ENCODE measurements around the gene TMEM47. TPM values are rescaled to one million over a fixed set of nuclear protein-coding genes. Genes with fewer than 3 reads are reported as not detected.
A peak's percentile ranks its signal among the peaks of the same experiment; 100 is the strongest.

The TMEM47 gene
- polyA plus RNA-seq, 1 donor (not counting 4 experiments of a cell fraction or from before 2014, with no cell fraction given), result 0.16 TPM

DNA sequence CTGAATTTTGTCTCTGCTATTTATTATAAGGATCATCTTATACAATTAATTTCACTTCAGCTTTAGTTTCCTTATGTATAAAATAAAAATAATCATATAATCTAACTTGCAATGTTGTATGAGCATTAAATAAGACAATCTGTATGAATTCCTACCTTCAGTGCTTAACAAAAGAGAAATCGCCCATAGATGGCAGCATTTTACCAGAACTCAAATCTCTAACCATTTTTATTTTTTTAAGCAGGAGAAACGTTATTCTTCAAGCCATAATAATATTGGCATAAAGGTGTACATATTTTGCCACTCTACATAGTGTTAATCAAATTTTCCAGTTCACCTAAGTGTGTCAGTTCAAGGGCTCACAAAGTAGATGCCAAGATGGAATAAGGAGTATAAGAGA lies 78.8 kb downstream of the TMEM47 start:
- no peak overlapping the region for H2AFZ ChIP-seq (ENCODE audit: control insufficient read depth, low read length)
- no peak overlapping the region for H3K4me3 ChIP-seq (ENCODE audit: control insufficient read depth in 2 of 3, extremely low read depth in 1 of 3, insufficient read depth in 2 of 3, low read depth in 1 of 3, low read length in 3 of 3)
- dilution Hi-C loops (cut with MboI; ENCODE audit: extremely low pct_ligation_motif_present, low sequenced_read_pairs), result no loop called here
- no peaks in the 10 kb centered on the region for H4K20me1 ChIP-seq (ENCODE audit: control insufficient read depth, extremely low read depth, insufficient read depth, low read length)
- DNase-seq (ENCODE audit: low read depth, low spot score), result no peak
- FAIRE-seq, result no peak
- no peak for TF ChIP-seq EZH2 (IDR thresholded peaks at IDR 0.05; ENCODE audit: low read length)
- TF ChIP-seq, protein P1, sequence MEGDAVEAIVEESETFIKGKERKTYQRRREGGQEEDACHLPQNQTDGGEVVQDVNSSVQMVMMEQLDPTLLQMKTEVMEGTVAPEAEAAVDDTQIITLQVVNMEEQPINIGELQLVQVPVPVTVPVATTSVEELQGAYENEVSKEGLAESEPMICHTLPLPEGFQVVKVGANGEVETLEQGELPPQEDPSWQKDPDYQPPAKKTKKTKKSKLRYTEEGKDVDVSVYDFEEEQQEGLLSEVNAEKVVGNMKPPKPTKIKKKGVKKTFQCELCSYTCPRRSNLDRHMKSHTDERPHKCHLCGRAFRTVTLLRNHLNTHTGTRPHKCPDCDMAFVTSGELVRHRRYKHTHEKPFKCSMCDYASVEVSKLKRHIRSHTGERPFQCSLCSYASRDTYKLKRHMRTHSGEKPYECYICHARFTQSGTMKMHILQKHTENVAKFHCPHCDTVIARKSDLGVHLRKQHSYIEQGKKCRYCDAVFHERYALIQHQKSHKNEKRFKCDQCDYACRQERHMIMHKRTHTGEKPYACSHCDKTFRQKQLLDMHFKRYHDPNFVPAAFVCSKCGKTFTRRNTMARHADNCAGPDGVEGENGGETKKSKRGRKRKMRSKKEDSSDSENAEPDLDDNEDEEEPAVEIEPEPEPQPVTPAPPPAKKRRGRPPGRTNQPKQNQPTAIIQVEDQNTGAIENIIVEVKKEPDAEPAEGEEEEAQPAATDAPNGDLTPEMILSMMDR (optimal IDR thresholded peaks at IDR 0.05 in 1 of 3, IDR thresholded peaks at IDR 0.05 in 1 of 3, conservative IDR thresholded peaks at IDR 0.05 in 1 of 3; ENCODE audit: extremely low read depth in 1 of 3, insufficient read depth in 2 of 3, low read length in 3 of 3), result peak in 1 of 3 experiments; percentile 7
- H3K36me3 ChIP-seq (ENCODE audit: control insufficient read depth in 2 of 2, extremely low read depth in 1 of 2, insufficient read depth in 2 of 2, low read length in 2 of 2), result no peaks in the 10 kb centered on the region
- H3K4me1 ChIP-seq (ENCODE audit: control insufficient read depth, extremely low read depth, insufficient read depth, low read length), result no peaks in the 10 kb centered on the region
- H3K9me3 ChIP-seq (ENCODE audit: control insufficient read depth, low read depth, low read length), result no peaks in the 10 kb centered on the region
- H3K4me2 ChIP-seq (ENCODE audit: control insufficient read depth, extremely low read depth, insufficient read depth, low read depth, low read length), result no peak overlapping the region
- H3K9me1 ChIP-seq (ENCODE audit: control insufficient read depth, extremely low read depth, insufficient read depth, low read length), result no peaks in the 10 kb centered on the region
- H3K9ac ChIP-seq (ENCODE audit: control insufficient read depth, extremely low read depth, insufficient read depth, low read length), result no peak overlapping the region
- H3K27ac ChIP-seq (ENCODE audit: control insufficient read depth, insufficient read depth, low read length), result no peak overlapping the region
- H3K79me2 ChIP-seq (ENCODE audit: control insufficient read depth, insufficient read depth, low read length), result no peaks in the 10 kb centered on the region
- H3K27me3 ChIP-seq (ENCODE audit: control insufficient read depth, extremely low read depth, insufficient read depth, low read length), result no peaks in the 10 kb centered on the region

Measured in keratinocyte (primary cell).